Mesendoderm (in vitro differentiated cells): ENCODE data around the gene P4HA1.
"Not testable (repeated sequence)": the region's sequence is repeated elsewhere in the genome, so short reads cannot be mapped to it uniquely, and the experiment has no call there.

ENCODE experiments used
- DNase-seq: peaks from one replicate; pipeline ENCODE4 v3.0.0; 2013
- H2AK5ac ChIP-seq: 2 replicates; pipeline ENCODE4 v1.6.1; 2013; ENCODE audit warnings: low read length, inconsistent platforms
- H2BK120ac ChIP-seq: 2 replicates; pipeline ENCODE4 v1.6.1; 2013; ENCODE audit warnings: low read depth, mild to moderate bottlenecking, low read length, moderate library complexity, mixed read lengths
- H2BK15ac ChIP-seq: replicated peaks from 2 replicates; pipeline ENCODE4 v1.6.1; 2013; ENCODE audit warnings: low read depth, mild to moderate bottlenecking, moderate library complexity
- H2BK5ac ChIP-seq: 2 replicates; pipeline ENCODE4 v1.6.1; 2013; ENCODE audit warnings: low read length, inconsistent platforms
- H3K18ac ChIP-seq: 2 replicates; pipeline ENCODE4 v1.6.1; 2013; ENCODE audit warnings: mild to moderate bottlenecking, low read length, mixed read lengths
- H3K23ac ChIP-seq: one replicate; pipeline ENCODE4 v1.6.1; 2013; ENCODE audit warnings: low read length
- H3K27ac ChIP-seq: 2 replicates; pipeline ENCODE4 v1.5.1; 2013; ENCODE audit warnings: low read depth, mild to moderate bottlenecking, inconsistent platforms, low read length, moderate library complexity
- H3K27me3 ChIP-seq: 2 replicates; pipeline ENCODE4 v1.6.1; 2013; ENCODE audit warnings: low read length, control low read depth, mild to moderate bottlenecking, inconsistent platforms; ENCODE audit not compliant: insufficient read depth, poor library complexity
- H3K36me3 ChIP-seq: 2 replicates; pipeline ENCODE4 v1.6.1; 2013; ENCODE audit warnings: low read length, inconsistent platforms; ENCODE audit not compliant: control insufficient read depth, insufficient read depth
- H3K4ac ChIP-seq: one replicate; pipeline ENCODE4 v1.6.1; 2013; ENCODE audit warnings: low read depth, mild to moderate bottlenecking, low read length, moderate library complexity
- H3K4me1 ChIP-seq: 2 replicates; pipeline ENCODE4 v1.6.1; 2013; ENCODE audit warnings: low read depth, low read length, inconsistent platforms; ENCODE audit not compliant: control insufficient read depth
- H3K4me2 ChIP-seq: 2 replicates; pipeline ENCODE4 v1.6.1; 2013; ENCODE audit warnings: low read length
- H3K4me3 ChIP-seq: 2 replicates; pipeline ENCODE4 v1.5.1; 2013; ENCODE audit warnings: mild to moderate bottlenecking, low read length
- H3K56ac ChIP-seq: one replicate; pipeline ENCODE4 v1.6.1; 2013; ENCODE audit warnings: low read length
- H3K79me1 ChIP-seq: 2 replicates; pipeline ENCODE4 v1.6.1; 2013; ENCODE audit warnings: low read length, inconsistent platforms
- H3K79me2 ChIP-seq: 2 replicates; pipeline ENCODE4 v1.6.1; 2013; ENCODE audit warnings: mild to moderate bottlenecking, low read length; ENCODE audit not compliant: control insufficient read depth, insufficient read depth
- H3K9ac ChIP-seq: 2 replicates; pipeline ENCODE4 v1.6.1; 2013; ENCODE audit warnings: low read length, inconsistent platforms
- H4K5ac ChIP-seq: one replicate; pipeline ENCODE4 v1.6.1; 2013; ENCODE audit warnings: low read length
- H4K8ac ChIP-seq: one replicate; pipeline ENCODE4 v1.6.1; 2013; ENCODE audit warnings: low read depth, mild to moderate bottlenecking, control low read depth, low read length, moderate library complexity
- WGBS: extraction: QIAGEN DNeasy Blood & Tissue Kit; methylation state at CpG from one replicate; pipeline ENCODE4 v1.1.7; 2013; ENCODE audit warnings: low lambda C conversion rate, missing lambda C conversion rate; ENCODE audit not compliant: insufficient coverage; ENCODE audit errors: extremely low coverage; 5-methylcytosine and 5-hydroxymethylcytosine counted together

Gene P4HA1

DNA sequence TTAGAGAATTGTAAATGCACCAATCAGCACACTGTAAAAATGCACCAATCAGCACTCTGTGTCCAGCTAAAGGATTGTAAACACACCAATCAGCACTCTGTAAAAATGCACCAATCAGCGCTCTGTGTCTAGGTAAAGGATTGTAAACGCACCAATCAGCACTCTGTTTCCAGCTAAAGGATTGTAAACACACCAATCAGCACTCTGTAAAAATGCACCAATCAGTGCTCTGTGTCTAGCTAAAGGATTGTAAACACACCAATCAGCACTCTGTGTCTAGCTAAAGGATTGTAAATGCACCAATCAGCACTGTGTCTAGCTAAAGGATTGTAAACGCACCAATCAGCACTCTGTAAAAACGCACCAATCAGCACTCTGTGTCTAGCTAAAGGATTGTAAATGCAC, 12.6 kb upstream of the P4HA1 start:
- not testable (repeated sequence) for H3K18ac ChIP-seq, H3K27ac ChIP-seq, H3K27me3 ChIP-seq, H4K5ac ChIP-seq, H3K23ac ChIP-seq, H2AK5ac ChIP-seq, H3K56ac ChIP-seq, H3K4ac ChIP-seq, H3K9ac ChIP-seq, H3K79me2 ChIP-seq, H2BK5ac ChIP-seq, H4K8ac ChIP-seq, H3K4me2 ChIP-seq, H3K4me1 ChIP-seq, H3K79me1 ChIP-seq, H2BK15ac ChIP-seq, H3K4me3 ChIP-seq, H2BK120ac ChIP-seq, DNase-seq, H3K36me3 ChIP-seq
- WGBS, result no CpG with 5 or more reads among the region's 4 CpGs

GRCh38 chr10:73106301-73106700, 9.6 kb upstream of the P4HA1 start:
- H2BK15ac ChIP-seq, result no peak overlapping the region
- H3K4me2 ChIP-seq, result no peak overlapping the region
- no peaks in the 10 kb centered on the region for H3K79me2 ChIP-seq
- no peak overlapping the region for H3K23ac ChIP-seq
- no peak overlapping the region for H4K5ac ChIP-seq
- WGBS, result no CpG with 5 or more reads among the region's 3 CpGs
- no peak for DNase-seq
- no peak overlapping the region for H2BK120ac ChIP-seq
- no peak overlapping the region for H4K8ac ChIP-seq
- H3K27ac ChIP-seq, result no peak overlapping the region
- H3K27me3 ChIP-seq, result no peaks in the 10 kb centered on the region
- no peak overlapping the region for H2AK5ac ChIP-seq
- H3K4ac ChIP-seq, result no peak overlapping the region
- H3K36me3 ChIP-seq, result no peaks in the 10 kb centered on the region
- no peak overlapping the region for H3K56ac ChIP-seq
- H3K18ac ChIP-seq, result no peak overlapping the region
- H3K4me3 ChIP-seq, result no peak overlapping the region
- no peak overlapping the region for H2BK5ac ChIP-seq
- H3K4me1 ChIP-seq, result no peaks in the 10 kb centered on the region
- no peaks in the 10 kb centered on the region for H3K79me1 ChIP-seq
- H3K9ac ChIP-seq, result no peak overlapping the region

DNA sequence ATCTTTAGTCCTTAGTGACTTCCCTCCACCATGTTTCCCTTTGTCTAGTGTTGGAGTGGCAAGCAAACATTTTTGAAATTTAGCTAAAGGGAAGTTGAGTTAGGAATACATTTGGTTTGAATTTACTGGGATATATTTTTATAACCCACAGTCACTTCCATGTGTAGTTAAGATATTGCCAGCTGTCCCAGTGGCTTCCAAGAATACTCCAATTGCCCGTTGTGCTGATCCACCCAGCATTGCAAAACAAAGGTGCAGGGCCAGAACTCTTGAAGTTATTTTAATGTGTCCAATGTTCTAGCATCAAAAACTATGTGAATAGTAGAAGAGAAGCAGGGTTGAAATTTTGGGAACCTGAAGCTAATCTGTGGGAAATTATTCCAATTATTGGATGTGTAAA, 2.5 kb upstream of the P4HA1 start:
- no peak overlapping the region for H3K4me3 ChIP-seq
- H3K9ac ChIP-seq, result no peak overlapping the region
- H2BK5ac ChIP-seq, result no peak overlapping the region
- H3K79me2 ChIP-seq, result peaks cover 5% of the 10 kb centered on the region
- no peaks in the 10 kb centered on the region for H3K27me3 ChIP-seq
- H3K79me1 ChIP-seq, result no peaks in the 10 kb centered on the region
- H4K8ac ChIP-seq, result no peak overlapping the region
- H3K4me1 ChIP-seq, result peaks cover under 1% of the 10 kb centered on the region
- no peak overlapping the region for H3K56ac ChIP-seq
- no peak for DNase-seq
- H3K4ac ChIP-seq, result no peak overlapping the region
- no peak overlapping the region for H3K27ac ChIP-seq
- no peak overlapping the region for H2BK120ac ChIP-seq
- H3K23ac ChIP-seq, result no peak overlapping the region
- no peak overlapping the region for H3K18ac ChIP-seq
- H4K5ac ChIP-seq, result no peak overlapping the region
- no peaks in the 10 kb centered on the region for H3K36me3 ChIP-seq
- H2BK15ac ChIP-seq, result no peak overlapping the region
- H3K4me2 ChIP-seq, result no peak overlapping the region
- WGBS, result no CpG with 5 or more reads among the region's 1 CpG
- no peak overlapping the region for H2AK5ac ChIP-seq

DNA sequence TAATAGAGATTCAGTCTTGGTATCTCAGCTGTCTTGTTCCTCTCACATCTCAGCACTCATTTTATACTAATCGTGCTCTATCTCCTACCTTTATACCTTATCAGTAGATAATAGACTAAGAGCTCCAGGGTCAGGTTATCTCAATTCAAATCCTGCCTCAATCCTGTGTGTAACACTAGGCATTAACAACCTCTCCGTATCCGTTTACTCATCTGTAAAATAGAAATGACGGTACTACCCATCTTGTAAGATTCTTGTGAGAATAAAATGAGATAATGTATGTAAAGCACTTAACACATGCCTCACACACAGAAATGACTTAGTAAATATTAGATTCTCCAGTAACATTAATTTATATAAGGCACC, 622 bp upstream of the P4HA1 start:
- H3K56ac ChIP-seq, result peak overlapping the region; percentile 86
- no peak overlapping the region for H2BK120ac ChIP-seq
- no peak overlapping the region for H2BK15ac ChIP-seq
- H3K18ac ChIP-seq, result no peak overlapping the region
- H3K4me1 ChIP-seq, result peaks cover 2% of the 10 kb centered on the region
- H3K36me3 ChIP-seq, result no peaks in the 10 kb centered on the region
- no peak overlapping the region for H3K23ac ChIP-seq
- peak overlapping the region; percentile 32 for H3K4me2 ChIP-seq
- no peak overlapping the region for H3K4me3 ChIP-seq
- H3K27me3 ChIP-seq, result no peaks in the 10 kb centered on the region
- no peak for DNase-seq
- H4K5ac ChIP-seq, result no peak overlapping the region
- peak overlapping the region; percentile 29 for H3K27ac ChIP-seq
- peak overlapping the region; percentile 99 for H3K9ac ChIP-seq
- no peak overlapping the region for H4K8ac ChIP-seq
- no peak overlapping the region for H3K4ac ChIP-seq
- H3K79me2 ChIP-seq, result peaks cover 15% of the 10 kb centered on the region
- no peak overlapping the region for H2AK5ac ChIP-seq
- WGBS, result no CpG with 5 or more reads among the region's 4 CpGs
- peaks cover 3% of the 10 kb centered on the region for H3K79me1 ChIP-seq
- H2BK5ac ChIP-seq, result no peak overlapping the region

- no peaks in the 10 kb centered on the region for H3K27me3 ChIP-seq
Measured at GRCh38 chr10:73096041-73096448, 621 bp downstream of the P4HA1 start.

DNA sequence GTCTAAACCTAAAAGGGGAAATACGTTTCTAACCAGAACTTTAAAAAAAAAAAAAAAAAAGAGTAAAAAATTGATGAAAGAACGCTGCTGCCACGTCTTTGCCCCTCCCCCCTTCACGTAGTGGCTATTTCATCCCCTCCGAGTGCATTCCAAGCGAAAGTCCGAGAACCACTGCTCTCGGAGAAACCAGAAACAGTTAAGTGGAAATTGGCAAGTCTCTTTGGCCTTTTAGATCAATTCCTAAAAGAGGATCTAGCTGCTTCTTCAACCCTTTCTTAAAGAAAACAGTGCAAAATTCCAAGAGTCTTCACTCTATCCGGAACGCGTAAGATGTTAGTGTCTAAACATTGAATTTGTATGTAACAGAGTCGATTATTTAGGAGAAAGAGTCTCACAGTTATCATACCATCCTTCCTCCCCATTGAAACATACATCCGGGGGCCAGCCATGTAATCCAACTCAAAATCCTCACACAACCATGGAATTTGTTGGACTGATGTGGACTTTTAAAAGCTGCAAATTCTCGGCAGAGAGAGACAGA, 1.1 kb downstream of the P4HA1 start:
- Histone ChIP-seq H3K4me2 (peak overlapping the region; percentile 75), H3K4me3 (peak overlapping the region; percentile 95), H3K27me3 (no peaks in the 10 kb centered on the region), H3K9ac (peak overlapping the region; percentile 99), H3K79me1 (peaks cover 4% of the 10 kb centered on the region), H4K5ac (no peak overlapping the region), H2AK5ac (no peak overlapping the region), H2BK120ac (no peak overlapping the region), H2BK15ac (no peak overlapping the region), H3K23ac (peak overlapping the region; percentile 83), H4K8ac (no peak overlapping the region), H3K27ac (peak overlapping the region; percentile 95), H3K4ac (no peak overlapping the region), H3K4me1 (peaks cover 2% of the 10 kb centered on the region), H3K18ac (peak overlapping the region; percentile 85), H3K36me3 (no peaks in the 10 kb centered on the region), H3K56ac (peak overlapping the region; percentile 99), H2BK5ac (peak overlapping the region; percentile 58), H3K79me2 (peaks cover 17% of the 10 kb centered on the region)
- DNase-seq, result peak; percentile 84
- no CpG with 5 or more reads among the region's 14 CpGs for WGBS

More at GRCh38 chr10:73096041-73096448, 621 bp downstream of the P4HA1 start:
- DNase-seq, result peak; percentile 92
- Histone ChIP-seq H3K56ac (peak overlapping the region; percentile 99), H3K18ac (peak overlapping the region; percentile 85), H2BK120ac (peak overlapping the region; percentile 18), H3K4me3 (peak overlapping the region; percentile 95), H3K9ac (peak overlapping the region; percentile 99), H2AK5ac (no peak overlapping the region), H3K4me1 (peaks cover 2% of the 10 kb centered on the region), H3K27ac (peak overlapping the region; percentile 95), H2BK15ac (no peak overlapping the region), H2BK5ac (peak overlapping the region; percentile 89), H3K23ac (peak overlapping the region; percentile 83), H4K8ac (no peak overlapping the region), H3K4me2 (peak overlapping the region; percentile 75), H3K36me3 (no peaks in the 10 kb centered on the region), H3K79me1 (peaks cover 4% of the 10 kb centered on the region), H3K4ac (peak overlapping the region; percentile 82), H3K79me2 (peaks cover 17% of the 10 kb centered on the region), H4K5ac (no peak overlapping the region)
- WGBS, result no CpG with 5 or more reads among the region's 29 CpGs
